ENCODE measurements around the gene YWHAH.

DNA sequence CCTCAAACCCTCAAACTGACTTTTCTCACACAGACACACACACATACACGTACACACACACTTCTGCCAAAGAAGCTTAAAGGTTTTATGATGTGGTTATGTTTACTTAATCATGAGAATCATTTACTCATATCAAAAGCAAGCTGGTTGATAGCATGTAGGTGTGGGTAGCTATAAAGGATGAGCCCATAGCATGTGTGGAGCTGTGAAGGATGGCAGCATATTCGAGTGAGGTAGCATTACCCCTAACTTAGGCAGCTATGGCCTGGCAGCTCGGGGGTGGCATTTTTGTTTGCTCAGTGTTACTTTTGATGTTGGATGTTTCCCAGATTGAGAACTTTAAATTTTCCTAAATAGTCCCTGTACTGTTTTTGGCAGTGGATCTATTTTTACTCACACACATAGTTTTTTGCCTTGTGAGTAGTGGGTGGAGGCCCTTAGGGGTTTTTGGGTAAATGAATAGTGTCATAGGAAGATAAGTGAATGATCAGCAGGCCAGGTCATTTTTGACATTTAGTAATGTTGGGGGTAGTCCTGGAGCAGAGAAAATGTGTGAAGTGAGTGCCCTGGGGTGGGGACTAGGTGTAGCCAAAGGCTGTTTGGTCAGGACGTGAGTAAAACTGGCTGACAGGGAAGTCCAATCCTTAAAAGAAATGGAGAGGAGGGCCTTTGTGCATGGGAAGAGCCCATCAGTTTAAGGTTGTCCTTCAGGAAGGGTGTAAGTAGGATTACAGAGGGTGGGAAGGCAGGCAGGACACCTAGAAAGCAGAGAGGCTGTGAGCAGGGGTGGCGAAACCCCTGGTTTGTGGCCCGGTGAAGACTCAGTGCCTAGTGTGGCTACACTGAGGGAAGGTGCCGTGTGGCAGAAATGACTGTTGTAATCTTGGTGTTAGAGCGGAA lies 7.1 kb downstream of the YWHAH start:
- TF ChIP-seq, protein P1, sequence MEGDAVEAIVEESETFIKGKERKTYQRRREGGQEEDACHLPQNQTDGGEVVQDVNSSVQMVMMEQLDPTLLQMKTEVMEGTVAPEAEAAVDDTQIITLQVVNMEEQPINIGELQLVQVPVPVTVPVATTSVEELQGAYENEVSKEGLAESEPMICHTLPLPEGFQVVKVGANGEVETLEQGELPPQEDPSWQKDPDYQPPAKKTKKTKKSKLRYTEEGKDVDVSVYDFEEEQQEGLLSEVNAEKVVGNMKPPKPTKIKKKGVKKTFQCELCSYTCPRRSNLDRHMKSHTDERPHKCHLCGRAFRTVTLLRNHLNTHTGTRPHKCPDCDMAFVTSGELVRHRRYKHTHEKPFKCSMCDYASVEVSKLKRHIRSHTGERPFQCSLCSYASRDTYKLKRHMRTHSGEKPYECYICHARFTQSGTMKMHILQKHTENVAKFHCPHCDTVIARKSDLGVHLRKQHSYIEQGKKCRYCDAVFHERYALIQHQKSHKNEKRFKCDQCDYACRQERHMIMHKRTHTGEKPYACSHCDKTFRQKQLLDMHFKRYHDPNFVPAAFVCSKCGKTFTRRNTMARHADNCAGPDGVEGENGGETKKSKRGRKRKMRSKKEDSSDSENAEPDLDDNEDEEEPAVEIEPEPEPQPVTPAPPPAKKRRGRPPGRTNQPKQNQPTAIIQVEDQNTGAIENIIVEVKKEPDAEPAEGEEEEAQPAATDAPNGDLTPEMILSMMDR (IDR thresholded peaks at IDR 0.05; ENCODE audit: borderline replicate concordance, extremely low read depth, low read length, poor library complexity, severe bottlenecking), result no peak
- no peak for TF ChIP-seq EZH2 (IDR thresholded peaks at IDR 0.05; ENCODE audit: borderline replicate concordance, low read depth, low read length, severe bottlenecking)

Data from DND-41 (cell line).